Stimulated activated CD8-positive, alpha-beta memory T cell treated with anti-CD3 and anti-CD28 coated beads, Interleukin-15, amount 100 ng/mL, for 4 hours (primary cell): Measurements from ENCODE around the gene GPA33.

Experiments used
- DNase-seq, 2 donors: peaks; one replicate each; pipeline ENCODE4 v3.0.0-alpha.2; 2020; ENCODE audit warnings: low read depth in 2 of 2

The GPA33 gene

DNA sequence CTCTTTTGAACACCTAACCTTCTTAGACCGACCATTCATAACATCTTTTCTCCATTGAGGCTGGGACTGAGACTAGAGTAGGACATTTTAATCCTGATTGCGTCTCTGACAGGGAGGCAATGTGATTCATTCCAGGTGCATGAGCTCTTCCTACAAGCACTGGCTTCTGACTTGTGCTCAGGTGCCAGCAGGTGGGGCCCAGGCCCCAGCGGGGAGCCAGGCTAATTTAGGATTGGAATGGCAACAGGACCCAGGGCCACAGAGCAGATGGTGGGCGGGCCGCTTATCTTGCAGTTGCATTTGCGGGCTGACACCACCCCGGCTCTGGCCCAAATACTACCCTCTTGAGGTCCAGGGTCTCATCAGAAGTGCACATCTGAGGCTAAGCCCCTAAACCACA is 4.1 kb downstream of the GPA33 start:
- DNase-seq: no peak

- DNase-seq: no peak
Observed at GRCh38 chr1:167084757-167085156, 5.4 kb downstream of the GPA33 start.

GRCh38 chr1:167083871-167084270 is 6.3 kb downstream of the GPA33 start:
- DNase-seq: no peak

DNA sequence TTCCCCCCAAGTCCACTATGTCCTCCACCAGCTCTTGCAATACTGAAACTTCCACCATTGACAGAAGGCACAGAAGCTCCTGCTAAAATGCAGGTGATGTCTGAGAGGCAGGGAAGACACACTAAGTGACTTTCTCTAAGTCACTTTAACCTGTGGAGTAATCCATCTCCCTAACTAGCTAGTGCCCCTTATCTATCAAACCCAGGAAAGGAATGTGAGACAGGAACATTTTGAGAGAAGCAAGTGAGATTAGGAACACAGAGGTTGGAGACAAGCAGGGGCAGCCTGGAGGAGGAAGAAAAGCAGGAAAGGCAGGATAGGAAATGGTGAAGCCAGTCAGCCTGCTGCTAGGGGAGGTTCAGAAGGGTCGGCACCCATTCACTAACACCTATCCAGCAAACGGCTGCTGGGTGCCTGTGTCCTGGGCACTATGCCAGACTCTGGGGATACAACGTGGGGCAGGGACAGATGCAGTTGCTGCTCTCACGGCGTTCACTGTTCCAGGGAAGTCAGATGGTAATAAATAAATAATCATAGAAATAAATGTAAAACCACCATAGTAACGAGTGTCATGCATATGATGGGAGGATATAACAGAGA is 7.0 kb downstream of the GPA33 start:
- DNase-seq: no peak

GRCh38 chr1:167082511-167083027 is 7.6 kb downstream of the GPA33 start:
- DNase-seq: no peak

GRCh38 chr1:167081594-167082156 is 8.5 kb downstream of the GPA33 start:
- DNase-seq: no peak

DNA sequence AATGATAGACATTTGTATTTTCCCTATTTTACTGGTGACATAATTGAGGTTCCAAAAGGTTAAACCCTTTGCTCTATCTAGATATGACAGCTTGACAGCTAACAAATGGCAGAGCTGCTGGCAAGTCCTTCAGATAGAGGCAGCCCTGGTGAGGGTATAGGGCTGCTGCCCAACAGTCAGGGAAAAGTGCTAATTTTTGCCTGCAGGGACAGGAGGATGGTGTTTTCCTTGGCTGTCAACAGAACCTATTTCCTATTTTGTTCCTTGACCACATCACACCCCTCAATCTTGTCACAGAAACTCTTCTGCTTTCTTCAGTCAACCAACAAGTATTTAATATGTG is 12.3 kb downstream of the GPA33 start:
- no peak for DNase-seq

GRCh38 chr1:167077128-167077867 is 12.9 kb downstream of the GPA33 start:
- no peak for DNase-seq

DNA sequence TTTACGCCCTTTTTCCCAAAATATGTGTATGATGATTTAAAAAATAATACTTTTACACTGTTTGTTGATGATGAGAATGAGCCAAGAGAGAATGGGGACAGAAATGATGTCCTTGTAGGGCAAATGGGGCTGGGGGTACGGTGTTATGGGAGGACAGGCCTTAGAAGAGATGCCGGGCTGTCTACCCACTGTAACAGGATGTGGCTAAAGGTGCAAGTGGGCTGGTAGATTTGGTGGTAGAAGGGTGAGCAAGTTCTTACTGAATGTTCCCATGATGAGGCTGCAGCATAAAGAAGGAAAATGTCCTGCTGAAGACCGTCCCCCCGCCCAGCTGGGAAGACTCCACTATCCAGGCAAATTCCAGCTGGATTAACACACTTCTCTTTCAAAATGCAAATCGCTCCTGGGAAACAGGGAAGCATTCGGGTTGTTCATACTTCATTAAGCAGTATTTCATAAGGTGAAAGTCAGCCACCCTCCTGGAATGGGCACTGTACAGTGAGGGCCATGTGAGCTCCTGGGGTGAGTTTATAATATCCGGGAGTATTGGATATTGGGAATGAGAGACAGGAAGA is 14.0 kb downstream of the GPA33 start:
- DNase-seq: no peak

DNA sequence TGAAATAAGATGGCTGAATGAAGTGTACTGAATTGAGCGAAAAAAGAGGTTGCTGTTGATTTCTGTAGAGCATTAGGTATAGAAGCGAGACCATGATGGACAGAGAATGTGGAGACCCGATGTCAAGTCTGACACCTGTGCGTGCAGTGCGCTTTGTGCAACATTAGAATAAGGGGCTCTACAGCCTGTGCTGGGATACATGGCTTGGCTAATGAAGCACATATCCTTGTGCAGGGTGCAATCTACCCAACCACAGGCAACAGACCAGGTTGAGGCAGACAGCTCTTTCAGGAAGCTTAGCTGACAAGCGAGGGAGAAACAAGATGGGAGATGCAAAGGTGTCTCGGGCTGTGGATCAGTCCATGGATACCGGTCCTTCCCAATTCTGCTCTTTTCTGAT is 18.9 kb downstream of the GPA33 start:
- DNase-seq: no peak

- no peak for DNase-seq
Observed at GRCh38 chr1:167068761-167069160, 21.4 kb downstream of the GPA33 start.

GRCh38 chr1:167067904-167068303 is 22.3 kb downstream of the GPA33 start:
- no peak for DNase-seq

- DNase-seq: peak; percentile 49 to 51
Observed at GRCh38 chr1:167066333-167067122, 23.6 kb downstream of the GPA33 start.

DNA sequence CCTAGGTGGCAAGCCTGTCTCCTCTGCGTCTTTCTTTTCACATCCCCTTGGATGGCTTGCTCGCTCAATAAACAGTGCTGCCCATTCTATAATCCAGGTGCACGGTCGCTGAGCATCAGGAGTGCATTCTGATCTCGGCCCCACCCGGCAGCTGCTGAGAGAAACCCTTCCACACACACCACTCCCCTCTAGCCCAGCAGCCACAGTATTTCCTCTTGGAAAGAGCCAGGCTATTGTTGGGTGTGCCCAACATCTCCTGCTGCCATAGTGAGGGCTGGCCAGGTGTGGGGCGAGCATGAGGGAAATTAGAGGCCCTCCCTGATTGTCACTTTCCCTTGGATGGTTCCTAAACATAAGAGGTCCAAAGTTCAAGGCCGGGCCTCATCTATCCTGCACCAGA is 24.7 kb downstream of the GPA33 start:
- no peak for DNase-seq

DNA sequence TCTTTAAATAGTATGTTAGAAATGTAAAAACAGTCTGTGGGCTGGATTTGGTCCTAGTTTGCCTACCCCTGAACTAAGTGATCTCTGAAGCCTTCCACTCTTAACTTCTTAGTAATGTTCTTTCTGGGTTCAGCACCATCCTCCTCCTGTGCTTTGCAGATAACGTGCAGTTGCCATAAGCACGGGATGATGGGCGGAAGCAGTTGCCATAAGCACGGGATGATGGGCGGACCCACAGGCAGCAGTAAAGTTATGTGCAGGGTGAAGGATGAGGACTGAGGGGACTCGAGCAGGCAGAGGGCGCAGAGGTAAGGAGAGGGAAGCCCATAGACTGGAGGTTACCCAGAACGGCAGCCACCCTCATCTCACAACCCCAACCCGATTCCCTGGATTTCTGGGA is 25.6 kb downstream of the GPA33 start:
- DNase-seq: no peak

- no peak for DNase-seq
Observed at GRCh38 chr1:167061073-167061464, 29.1 kb downstream of the GPA33 start.

DNA sequence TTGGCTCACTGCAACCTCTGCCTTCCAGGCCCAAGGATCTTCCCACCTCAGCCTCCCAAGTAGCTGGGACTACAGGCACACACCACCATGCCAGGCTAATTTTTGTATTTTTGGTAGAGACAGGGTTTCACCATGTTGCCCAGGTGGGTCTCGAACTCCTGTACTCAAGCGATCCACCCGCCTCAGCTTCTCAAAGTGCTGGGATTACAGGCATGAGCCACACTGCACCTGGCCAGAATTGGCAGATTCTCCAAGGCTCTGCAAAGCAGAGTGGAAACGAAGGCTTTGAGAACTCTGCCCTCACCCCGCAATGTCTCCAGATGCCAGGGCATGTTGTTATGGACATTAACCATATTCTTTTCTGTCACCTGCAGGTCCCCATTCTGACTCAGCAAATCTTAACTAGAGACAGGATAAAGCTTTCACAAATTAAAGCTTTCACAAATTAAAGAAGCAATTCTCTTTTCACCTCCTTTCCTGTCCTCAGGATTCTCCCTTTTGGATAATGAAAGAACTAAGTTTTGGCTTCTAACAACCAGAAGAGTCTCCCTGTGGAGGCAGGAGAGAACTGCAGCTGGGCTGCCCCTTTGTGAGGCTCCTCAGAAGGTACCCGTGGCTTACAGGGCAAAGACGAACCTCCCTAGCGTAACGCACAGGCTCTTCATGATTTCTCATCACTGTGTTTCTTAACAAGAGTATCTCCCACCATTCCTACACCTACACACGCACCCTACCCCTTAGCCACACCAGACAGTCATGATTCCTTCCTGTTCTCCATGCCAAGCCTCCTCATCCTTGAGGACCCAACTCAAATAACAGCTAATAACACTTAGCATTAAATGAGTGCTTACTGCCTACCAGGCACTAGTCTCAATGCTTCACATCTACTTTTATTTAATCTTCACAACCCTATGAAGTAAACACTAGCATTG is 29.8 kb downstream of the GPA33 start:
- DNase-seq: no peak

GRCh38 chr1:167059809-167060107 is 30.4 kb downstream of the GPA33 start:
- no peak for DNase-seq

DNA sequence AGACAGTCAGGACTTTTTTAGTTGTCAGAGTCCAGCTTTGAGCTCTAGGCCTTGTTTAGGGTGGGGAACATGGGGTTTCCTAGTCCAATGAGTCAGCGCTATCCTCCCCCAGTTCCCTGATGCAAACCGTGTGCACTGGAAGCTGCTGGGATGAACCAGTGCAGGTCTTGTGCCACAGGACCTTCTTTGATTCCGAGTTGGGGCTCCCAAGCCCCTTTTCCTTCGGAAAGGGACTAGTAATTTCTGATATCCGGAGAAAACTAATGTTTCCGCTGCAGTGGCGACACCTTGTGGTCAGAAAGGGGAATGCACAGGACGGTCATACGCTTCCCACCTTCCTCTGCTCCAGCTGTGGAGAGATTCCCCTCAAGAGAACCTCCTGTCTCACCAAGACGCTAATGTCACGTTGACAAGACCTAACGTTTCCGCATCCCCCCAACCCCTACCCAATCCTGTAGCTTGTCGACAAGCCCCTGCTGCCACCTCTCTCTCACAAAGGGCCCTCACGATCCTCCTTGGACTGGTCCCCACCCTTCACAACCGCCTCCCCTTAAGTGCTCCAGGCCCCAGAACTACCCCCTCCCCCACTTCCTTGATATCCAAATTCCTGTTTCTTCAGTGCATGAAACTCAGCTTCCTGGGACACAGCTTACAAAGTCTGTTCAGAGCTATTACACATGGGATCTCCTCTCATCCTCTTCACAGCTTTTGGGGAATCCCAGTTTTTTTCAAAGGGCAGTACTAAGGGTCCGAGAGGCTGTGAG is 30.9 kb downstream of the GPA33 start:
- DNase-seq: peak; percentile 28 to 39

DNA sequence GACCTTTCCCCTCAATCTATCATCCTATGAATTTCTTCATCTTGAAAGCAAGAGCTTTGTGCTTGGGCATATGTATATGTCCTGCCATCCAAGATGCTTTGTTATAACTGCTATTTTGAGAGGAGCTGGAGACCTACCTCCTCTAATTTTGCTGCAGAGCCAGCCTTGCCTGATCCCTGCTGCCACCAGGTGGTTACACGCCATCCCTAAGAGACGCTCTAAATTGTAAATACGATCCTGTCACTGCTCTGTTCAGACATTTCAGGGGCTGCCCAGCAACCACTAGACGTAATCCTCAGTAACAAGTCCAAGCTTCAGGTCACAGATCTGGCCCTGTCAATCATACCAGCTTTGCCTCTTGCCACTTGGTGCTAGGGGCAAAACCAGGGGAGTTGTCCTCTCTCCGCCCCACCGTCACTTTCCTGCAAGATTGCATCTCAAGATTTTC is 32.9 kb downstream of the GPA33 start:
- no peak for DNase-seq
